HepG2 (cell line): Measurements from ENCODE around the gene ECM1. TPM values are rescaled to one million over a fixed set of nuclear protein-coding genes. Genes with fewer than 3 reads are reported as not detected.

Experiments used
- ATF4 ChIP-seq, 2 experiments: fragments of 450-650 bp in 1 of 2; sonication (generic) in 1 of 2; formaldehyde crosslinking; IDR thresholded peaks; 2 replicates each; pipeline versions ENCODE4 v1.5.0 to v1.8.0; 2020 to 2022; ENCODE audit warnings: mild to moderate bottlenecking in 1 of 2, missing genetic modification reagents in 1 of 2
- ATF7-NPFF ChIP-seq: sonication (generic); formaldehyde crosslinking; IDR thresholded peaks from 2 replicates; pipeline ENCODE4 v1.8.1; 2023; ENCODE audit warnings: mild to moderate bottlenecking, low read depth, missing genetic modification reagents, moderate library complexity
- DPF2 ChIP-seq: sonication (generic); formaldehyde crosslinking; IDR thresholded peaks from 2 replicates; pipeline ENCODE4 v1.4.0; 2020; ENCODE audit warnings: mild to moderate bottlenecking, low read depth, missing genetic modification reagents, borderline replicate concordance
- HES4 ChIP-seq: sonication (generic); formaldehyde crosslinking; IDR thresholded peaks from 2 replicates; pipeline ENCODE4 v1.9.0; 2021; ENCODE audit warnings: mild to moderate bottlenecking, missing genetic modification reagents, borderline replicate concordance
- HOMEZ ChIP-seq: IDR thresholded peaks from 2 replicates; pipeline ENCODE4 v1.6.1; 2016; ENCODE audit warnings: low read depth
- KMT2B ChIP-seq: IDR thresholded peaks from 2 replicates; pipeline ENCODE4 v1.6.1; 2016; ENCODE audit warnings: missing genetic modification reagents, missing compliant biosample characterization
- MAF1 ChIP-seq: sonication (generic); formaldehyde crosslinking; IDR thresholded peaks from 2 replicates; pipeline ENCODE4 v1.5.0; 2020; ENCODE audit warnings: missing genetic modification reagents, borderline replicate concordance
- MAX ChIP-seq: IDR thresholded peaks from 2 replicates; pipeline ENCODE4 v1.6.1; 2012; ENCODE audit warnings: inconsistent platforms
- MYNN ChIP-seq: sonication (generic); formaldehyde crosslinking; IDR thresholded peaks from 2 replicates; pipeline ENCODE4 v1.4.0; 2020; ENCODE audit warnings: mild to moderate bottlenecking, low read depth, missing genetic modification reagents
- MZF1 ChIP-seq: sonication (generic); formaldehyde crosslinking; IDR thresholded peaks from 2 replicates; pipeline ENCODE4 v1.8.1; 2023; ENCODE audit warnings: mild to moderate bottlenecking, missing genetic modification reagents, borderline replicate concordance
- NR0B2 ChIP-seq: sonication (generic); formaldehyde crosslinking; IDR thresholded peaks from 2 replicates; pipeline ENCODE4 v1.4.0; 2020; ENCODE audit warnings: mild to moderate bottlenecking, missing genetic modification reagents
- SIN3A ChIP-seq: IDR thresholded peaks from 2 replicates; pipeline ENCODE4 v1.6.1; 2011; ENCODE audit warnings: low read depth, mild to moderate bottlenecking, control low read depth, low read length, borderline replicate concordance
- SOX5 ChIP-seq: IDR thresholded peaks from 2 replicates; pipeline ENCODE4 v1.6.1; 2016; ENCODE audit warnings: borderline replicate concordance
- ZGPAT ChIP-seq: IDR thresholded peaks from 2 replicates; pipeline ENCODE4 v1.6.1; 2016; ENCODE audit warnings: mild to moderate bottlenecking
- ZHX2 ChIP-seq, 2 experiments: sonication (generic) in 1 of 2; formaldehyde crosslinking in 1 of 2; IDR thresholded peaks; 2 replicates each; pipeline versions ENCODE4 v1.6.1 to v1.9.0; 2014 to 2022; ENCODE audit warnings: antibody characterized with exemption in 1 of 2, borderline replicate concordance in 1 of 2, inconsistent platforms in 1 of 2, low read depth in 1 of 2, missing genetic modification reagents in 1 of 2
- ZNF746 ChIP-seq: sonication (generic); formaldehyde crosslinking; IDR thresholded peaks from 2 replicates; pipeline ENCODE4 v1.8.0; 2022; ENCODE audit warnings: mild to moderate bottlenecking, missing genetic modification reagents
- ZNF772 ChIP-seq: sonication (generic); formaldehyde crosslinking; IDR thresholded peaks from 2 replicates; pipeline ENCODE4 v1.5.0; 2020; ENCODE audit warnings: mild to moderate bottlenecking, missing genetic modification reagents
- polyA plus RNA-seq, 8 experiments: library from polyadenylated mRNA; depleted of rRNA in 3 of 8; stranded (reverse) in 7 of 8; unstranded in 1 of 8; fragments of >200 nt; fragmentation: Illumina TruSeq in 4 of 8; extraction: Trizol in 4 of 8; gene quantifications; 2 replicates each; pipeline versions ENCODE4 v1.2.1 to v1.2.3, GENCODE V29; 2011 to 2016; ENCODE audit warnings: low read depth in 4 of 8, missing spikeins in 1 of 8, mixed read lengths in 1 of 8; ENCODE audit not compliant: insufficient read depth in 1 of 8
- total RNA-seq, 5 experiments: library from RNA; depleted of rRNA; stranded (reverse); fragments of >200 nt; fragmentation: Illumina TruSeq; extraction: Trizol; gene quantifications; 2 replicates each; pipeline ENCODE4 v1.2.3, GENCODE V29; 2016; ENCODE audit warnings: low read depth in 1 of 5

The ECM1 gene
- total and polyA plus RNA-seq, 2 of the 13 experiments (the other 11 are each of a cell fraction or from before 2014, with no cell fraction given) = 0.42 to 1.0 TPM

GRCh38 chr1:150486966-150487762 is 20.7 kb upstream of the ECM1 start, which contains the start of gene TARS2 (continued):
- TF ChIP-seq ZHX2 (IDR thresholded peaks at IDR 0.05; ENCODE audit: low read depth) (peak; percentile 82), ZHX2 (CRISPR knock-in tag; IDR thresholded peaks at IDR 0.05; ENCODE audit: borderline replicate concordance) (no peak; the same call in 1 of the 2 replicates), MAF1 (0 out of 2 replicates have a peak, but pooled peaks have one; percentile 40), NR0B2 (CRISPR knock-in tag) (no peak; the same call in 1 of the 2 replicates), SIN3A (peak; percentile 84; the same call in 1 of the 2 replicates), HES4 (CRISPR knock-in tag) (no peak), MZF1 (CRISPR knock-in tag) (no peak), SOX5 (CRISPR knock-in tag) (peak; percentile 30; the same call in 1 of the 2 replicates), ZNF772 (peak; percentile 77), MAX (peak; percentile 88), ZNF746 (CRISPR knock-in tag) (no peak), ZGPAT (CRISPR knock-in tag) (peak; percentile 92), ATF7-NPFF (no peak), HOMEZ (CRISPR knock-in tag) (peak; percentile 76), DPF2 (CRISPR knock-in tag) (no peak), KMT2B (CRISPR knock-in tag) (peak; percentile 98), ATF4 (CRISPR knock-in tag; IDR thresholded peaks at IDR 0.05) (0 out of 4 replicates have a peak, but pooled peaks of 1 of the 2 experiments have one; percentile 40), MYNN (CRISPR knock-in tag) (0 out of 2 replicates have a peak, but pooled peaks have one; percentile 36)
